Hepatocyte (in vitro differentiated cells): Measurements from ENCODE around the gene GGT7.

Experiments used
- CTCF ChIP-seq: fragments of 200-600 bp; sonication (generic); IDR thresholded peaks from 2 replicates; pipeline ENCODE4 v1.5.1; 2016; ENCODE audit warnings: antibody characterized with exemption, mild to moderate bottlenecking; ENCODE audit not compliant: poor library complexity
- EZH2 ChIP-seq: fragments of 200-600 bp; sonication (generic); IDR thresholded peaks from 2 replicates; pipeline ENCODE4 v1.6.1; 2016; ENCODE audit warnings: antibody characterized with exemption, mild to moderate bottlenecking, borderline replicate concordance
- EZH2phosphoT487 ChIP-seq: fragments of 200-600 bp; sonication (generic); IDR thresholded peaks from one replicate; pipeline ENCODE4 v1.6.1; 2018; ENCODE audit warnings: antibody characterized with exemption, mild to moderate bottlenecking, low read depth, moderate library complexity; ENCODE audit not compliant: unreplicated experiment, severe bottlenecking

DNA sequence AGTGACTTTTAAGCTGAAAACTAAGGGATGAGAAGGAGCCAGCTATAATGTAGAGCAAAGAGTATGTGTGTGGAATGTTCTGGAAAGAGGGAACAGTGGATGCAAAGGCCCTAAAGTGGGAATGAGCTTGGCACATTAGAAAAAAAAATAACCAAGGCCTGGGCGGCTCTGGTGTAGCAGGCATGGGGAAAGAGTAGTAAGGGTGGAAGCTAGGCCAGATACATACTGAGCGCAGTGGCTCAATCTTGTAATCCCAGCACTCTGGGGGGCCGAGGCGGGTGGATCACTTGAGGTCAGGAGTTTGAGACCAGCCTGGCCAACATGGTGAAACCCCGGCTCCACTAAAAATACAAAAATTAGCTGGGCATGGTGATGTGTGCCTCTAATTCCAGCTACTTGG, 8.4 kb downstream of the GGT7 start:
- TF ChIP-seq CTCF (no peak), EZH2phosphoT487 (no peak), EZH2 (no peak)
